GM12872 (cell line): ENCODE results near the gene NT5E.

ENCODE experiments used
- TF ChIP-seq, protein P1 (sequence below): IDR thresholded peaks from 3 replicates; pipeline ENCODE4 v1.5.1; 2011; ENCODE audit warnings: low read depth, mild to moderate bottlenecking, low read length, moderate library complexity; ENCODE audit not compliant: insufficient read depth

NT5E gene

DNA sequence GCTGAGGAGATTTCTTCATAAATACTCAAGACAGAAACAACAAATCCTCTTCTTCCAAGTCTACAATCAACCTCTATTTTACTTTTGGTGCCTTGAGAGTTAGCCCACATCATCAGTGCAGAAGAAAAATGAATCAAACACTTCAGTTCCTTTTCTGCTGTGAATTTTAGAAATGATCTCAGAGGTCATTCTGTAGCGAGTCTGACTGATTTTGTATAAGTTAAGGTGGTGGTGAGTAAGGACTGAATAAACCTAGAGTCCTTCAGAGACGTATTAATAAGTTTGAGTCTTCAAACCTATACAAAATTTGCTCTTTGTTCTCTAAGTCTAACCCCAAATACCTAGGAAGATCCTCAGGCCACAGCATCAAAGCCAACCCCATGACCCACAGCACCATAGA, 33.1 kb upstream of the NT5E start:
- TF ChIP-seq, protein P1, sequence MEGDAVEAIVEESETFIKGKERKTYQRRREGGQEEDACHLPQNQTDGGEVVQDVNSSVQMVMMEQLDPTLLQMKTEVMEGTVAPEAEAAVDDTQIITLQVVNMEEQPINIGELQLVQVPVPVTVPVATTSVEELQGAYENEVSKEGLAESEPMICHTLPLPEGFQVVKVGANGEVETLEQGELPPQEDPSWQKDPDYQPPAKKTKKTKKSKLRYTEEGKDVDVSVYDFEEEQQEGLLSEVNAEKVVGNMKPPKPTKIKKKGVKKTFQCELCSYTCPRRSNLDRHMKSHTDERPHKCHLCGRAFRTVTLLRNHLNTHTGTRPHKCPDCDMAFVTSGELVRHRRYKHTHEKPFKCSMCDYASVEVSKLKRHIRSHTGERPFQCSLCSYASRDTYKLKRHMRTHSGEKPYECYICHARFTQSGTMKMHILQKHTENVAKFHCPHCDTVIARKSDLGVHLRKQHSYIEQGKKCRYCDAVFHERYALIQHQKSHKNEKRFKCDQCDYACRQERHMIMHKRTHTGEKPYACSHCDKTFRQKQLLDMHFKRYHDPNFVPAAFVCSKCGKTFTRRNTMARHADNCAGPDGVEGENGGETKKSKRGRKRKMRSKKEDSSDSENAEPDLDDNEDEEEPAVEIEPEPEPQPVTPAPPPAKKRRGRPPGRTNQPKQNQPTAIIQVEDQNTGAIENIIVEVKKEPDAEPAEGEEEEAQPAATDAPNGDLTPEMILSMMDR: no peak

DNA sequence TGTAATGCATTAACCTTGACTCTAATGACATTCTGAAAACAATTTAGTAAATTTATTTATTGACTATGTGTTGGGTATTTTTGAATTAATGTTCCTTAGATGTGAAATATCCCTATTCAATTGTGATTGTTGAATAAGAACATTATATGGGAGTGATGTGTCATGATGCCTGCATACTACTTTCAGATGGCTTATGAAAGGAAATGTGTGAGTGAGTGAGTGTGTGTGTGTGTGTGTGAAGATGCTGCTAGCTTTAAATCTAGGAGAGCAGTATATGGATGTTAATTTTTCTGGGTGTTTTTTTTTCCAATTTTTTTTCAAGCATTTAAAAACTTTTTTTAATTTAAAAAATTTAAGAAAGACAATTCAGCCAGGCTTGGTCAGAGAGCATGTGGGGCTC, 32.5 kb upstream of the NT5E start:
- TF ChIP-seq, protein P1: no peak

DNA sequence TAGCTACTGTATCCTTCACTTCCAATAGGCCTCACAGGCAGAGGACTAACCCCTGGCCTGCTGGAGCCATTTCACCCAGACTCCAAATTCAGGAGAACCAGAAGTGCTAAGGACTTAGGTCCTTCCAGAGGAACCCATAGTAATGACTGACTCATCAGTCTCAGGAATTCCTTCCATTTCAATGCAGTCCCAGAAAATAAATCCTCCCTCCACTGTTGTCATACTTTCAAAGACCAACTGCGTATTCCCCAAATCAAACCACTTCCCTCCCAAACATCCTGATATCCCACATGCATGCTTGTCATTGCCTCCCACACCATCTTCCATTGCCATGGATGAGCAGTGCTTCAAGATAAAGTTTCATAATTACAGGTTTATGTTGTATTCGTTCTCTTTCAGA, 31.8 kb upstream of the NT5E start:
- TF ChIP-seq, protein P1: no peak

DNA sequence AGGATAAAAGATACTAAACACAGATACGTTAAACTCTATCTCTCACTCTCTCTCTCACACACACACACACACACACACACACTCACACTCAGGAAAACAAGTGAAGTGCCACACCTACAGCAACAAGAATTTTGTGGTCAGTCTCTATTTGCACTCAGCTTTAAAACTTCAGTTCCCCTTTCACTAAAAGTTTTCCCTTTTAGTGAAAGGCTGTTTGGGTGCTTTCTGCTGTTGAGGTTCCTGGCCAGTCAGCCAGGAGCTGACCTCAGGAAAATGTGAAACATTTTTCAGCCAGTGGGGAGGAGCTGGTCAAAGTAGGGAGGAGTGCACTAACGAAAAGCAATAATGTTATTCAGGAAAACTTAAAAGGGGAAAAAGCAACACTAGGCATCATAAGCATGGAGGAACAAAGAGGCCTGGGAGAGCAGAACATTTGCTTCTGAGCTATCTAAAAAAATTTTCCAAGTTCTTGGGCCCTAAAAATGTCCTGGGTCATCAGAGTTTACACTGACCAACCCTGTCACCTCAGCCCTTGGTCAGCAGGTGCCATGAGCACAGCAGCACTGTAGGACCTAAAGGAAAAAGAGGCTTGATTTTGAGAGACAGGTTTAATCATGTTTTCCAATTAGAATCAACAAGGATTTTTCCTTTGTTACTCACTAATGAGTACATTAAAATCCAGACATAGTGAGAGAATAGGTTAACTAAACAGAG, 30.7 kb upstream of the NT5E start:
- TF ChIP-seq, protein P1: no peak

DNA sequence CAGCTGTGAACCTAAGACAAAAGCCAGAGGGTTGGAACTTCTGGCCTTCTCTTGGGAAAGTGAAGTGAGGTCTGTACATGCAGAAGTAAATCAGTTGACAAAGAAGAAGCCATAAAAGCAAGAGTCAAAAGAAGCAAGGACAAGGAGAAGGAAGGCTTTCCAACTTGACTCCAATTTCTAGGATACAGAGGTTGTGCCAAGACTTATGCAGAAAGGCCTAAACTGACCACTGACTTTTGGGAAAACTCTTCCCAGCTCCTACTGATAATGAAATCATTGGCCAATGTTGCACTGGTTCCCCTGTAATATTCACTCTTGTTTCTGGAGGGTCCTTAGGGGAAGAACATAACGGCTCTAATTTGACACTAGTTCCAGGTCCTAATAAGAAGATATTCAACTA, 29.3 kb upstream of the NT5E start:
- TF ChIP-seq, protein P1: no peak

DNA sequence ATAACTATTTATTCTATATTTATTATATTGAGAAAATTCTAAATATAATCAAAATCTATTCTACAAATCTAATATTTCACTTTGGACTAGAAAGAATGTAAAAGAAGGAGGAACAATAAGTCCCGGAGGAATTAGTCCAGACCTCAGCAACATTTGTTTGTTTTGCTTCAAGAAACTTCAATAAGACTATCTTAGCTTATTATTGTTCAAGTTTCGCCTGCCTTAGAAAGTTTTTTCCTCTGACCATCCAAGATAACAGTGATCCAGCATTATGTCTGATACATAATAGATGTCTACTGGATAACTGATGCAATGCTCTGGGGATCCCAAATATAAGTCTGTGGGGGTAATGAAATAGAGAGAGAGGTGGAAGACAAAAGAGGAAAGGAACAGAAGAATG, 28.7 kb upstream of the NT5E start:
- TF ChIP-seq, protein P1: no peak

DNA sequence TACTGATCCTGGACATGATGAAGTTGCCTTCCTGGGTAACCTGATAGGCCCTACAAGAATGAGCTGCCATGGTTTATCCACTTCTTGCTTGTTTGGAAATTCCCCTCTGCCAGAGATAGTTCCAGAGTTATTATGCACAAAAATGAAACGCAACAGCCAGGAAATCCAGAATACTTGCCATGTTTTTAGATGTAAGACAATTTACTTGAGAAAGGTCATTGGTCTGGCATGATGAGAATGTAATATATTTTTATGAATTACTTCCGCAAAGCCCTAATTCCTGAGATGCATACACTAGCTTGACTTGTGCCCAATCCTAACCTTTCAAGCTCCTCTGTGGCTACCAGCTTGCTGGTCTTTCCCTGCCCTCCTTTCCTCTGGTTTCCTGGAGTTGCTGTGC, 27.9 kb upstream of the NT5E start:
- TF ChIP-seq, protein P1: no peak
